A549 (cell line): ENCODE measurements around the gene POLE. TPM values are rescaled to one million over a fixed set of nuclear protein-coding genes. Genes with fewer than 3 reads are reported as not detected.
A peak's percentile ranks its signal among the peaks of the same experiment; 100 is the strongest.

ENCODE experiments used
- ATAC-seq, 2 experiments: fragments of 200-7000 bp in 1 of 2; fragments of >200 bp in 1 of 2; cut with Nextera tagmentation in 1 of 2; cut with Tn5 transposase in 1 of 2; 3 replicates each; pipeline versions ENCODE4 v1.8.0 to v1.9.1; 2018 to 2020; ENCODE audit warnings: mild to moderate bottlenecking in 1 of 2, moderate library complexity in 1 of 2
- CTCF ChIA-PET: fragments of 300-600 bp; sonication (Branson Sonifier 250); formaldehyde crosslinking; extraction: SDS; loops from one replicate; lab custom pipeline; 2021; ENCODE audit warnings: antibody characterized with exemption, inconsistent platforms; lab: Yijun Ruan, JAX
- POLR2A ChIA-PET: fragments of 350-600 bp; formaldehyde crosslinking; extraction: SDS; loops from one replicate; lab custom pipeline; 2021; ENCODE audit warnings: antibody characterized with exemption, inconsistent platforms; lab: Yijun Ruan, JAX
- DNase-seq, 2 experiments: peaks; one replicate each; pipeline versions ENCODE4 v3.0.0 to v3.0.0-alpha.2; 2011 to 2016; ENCODE audit warnings: low read depth in 1 of 2, low spot score in 1 of 2
- FAIRE-seq: peaks from 2 replicates; lab custom pipeline; 2011; peaks lifted over from hg19 to GRCh38; lab: Jason Lieb, UNC
- H3K27ac ChIP-seq, 2 experiments: fragments of >200 bp; sonication (Bioruptor Twin); formaldehyde crosslinking; 3 replicates each; pipeline ENCODE4 v1.5.1; 2016 to 2017
- H3K4me1 ChIP-seq: fragments of >200 bp; sonication (Bioruptor Twin); formaldehyde crosslinking; 3 replicates; pipeline ENCODE4 v1.6.1; 2016
- H3K4me2 ChIP-seq: fragments of >200 bp; sonication (Bioruptor Twin); formaldehyde crosslinking; 3 replicates; pipeline ENCODE4 v1.6.1; 2016
- H3K4me3 ChIP-seq: fragments of >200 bp; sonication (Bioruptor Twin); formaldehyde crosslinking; 3 replicates; pipeline ENCODE4 v1.5.1; 2016
- H3K9me3 ChIP-seq: fragments of >200 bp; sonication (Bioruptor Twin); formaldehyde crosslinking; 3 replicates; pipeline ENCODE4 v1.6.1; 2016
- ATOH8 ChIP-seq: fragments of 250-450 bp; sonication (Bioruptor Pico); IDR thresholded peaks from 2 replicates; pipeline ENCODE4 v1.5.0; 2020; ENCODE audit warnings: low read depth, mild to moderate bottlenecking, moderate library complexity
- BHLHE40 ChIP-seq: IDR thresholded peaks from 2 replicates; pipeline ENCODE4 v1.6.1; 2012; ENCODE audit warnings: low read depth, low read length, inconsistent platforms
- CBX2 ChIP-seq: fragments of 200-600 bp; sonication (generic); IDR thresholded peaks from 2 replicates; pipeline ENCODE4 v1.6.1; 2016; ENCODE audit warnings: low read depth, mild to moderate bottlenecking, borderline replicate concordance
- CEBPB ChIP-seq, 2 experiments: fragments of >200 bp in 1 of 2; sonication (Bioruptor Twin) in 1 of 2; formaldehyde crosslinking in 1 of 2; IDR thresholded peaks; 2 replicates each; pipeline ENCODE4 v1.6.1; 2012 to 2016
- CHD2 ChIP-seq: fragments of 150-350 bp; IDR thresholded peaks from 2 replicates; pipeline ENCODE4 v1.6.1; 2014; ENCODE audit warnings: low read length; ENCODE audit not compliant: partially characterized antibody
- E2F6 ChIP-seq: IDR thresholded peaks from 2 replicates; pipeline ENCODE4 v1.6.1; 2012; ENCODE audit warnings: low read depth, borderline replicate concordance
- EHMT2 ChIP-seq: fragments of 200-600 bp; sonication (generic); IDR thresholded peaks from 2 replicates; pipeline ENCODE4 v1.6.1; 2016; ENCODE audit warnings: antibody characterized with exemption, low read depth, mild to moderate bottlenecking, moderate library complexity
- ELK1 ChIP-seq: fragments of 150-350 bp; IDR thresholded peaks from 2 replicates; pipeline ENCODE4 v1.6.1; 2014; ENCODE audit warnings: low read depth, mild to moderate bottlenecking, low read length
- EP300 ChIP-seq, 2 experiments: fragments of >200 bp; sonication (Bioruptor Twin); formaldehyde crosslinking; IDR thresholded peaks; 2 replicates in 1 of 2; 3 replicates in 1 of 2; pipeline ENCODE4 v1.6.1; 2016 to 2017
- FOSL2 ChIP-seq, 2 experiments: fragments of 450-650 bp in 1 of 2; fragments of >200 bp in 1 of 2; sonication (Bioruptor Twin) in 1 of 2; formaldehyde crosslinking; IDR thresholded peaks; 2 replicates each; pipeline versions ENCODE4 v1.5.0 to v1.6.1; 2016 to 2020; ENCODE audit warnings: mild to moderate bottlenecking in 1 of 2, moderate library complexity in 1 of 2
- GATA3 ChIP-seq: IDR thresholded peaks from 2 replicates; pipeline ENCODE4 v1.6.1; 2012; ENCODE audit warnings: borderline replicate concordance
- HDAC2 ChIP-seq: fragments of 200-600 bp; sonication (generic); IDR thresholded peaks from 2 replicates; pipeline ENCODE4 v1.6.1; 2016
- HMGXB4 ChIP-seq: fragments of 250-450 bp; sonication (Bioruptor Pico); IDR thresholded peaks from 2 replicates; pipeline ENCODE4 v1.5.0; 2021; ENCODE audit warnings: mild to moderate bottlenecking, moderate library complexity, borderline replicate concordance
- HOXA7 ChIP-seq: fragments of 250-450 bp; sonication (Bioruptor Pico); IDR thresholded peaks from 2 replicates; pipeline ENCODE4 v1.5.0; 2020; ENCODE audit warnings: mild to moderate bottlenecking, moderate library complexity
- JUN ChIP-seq, 2 experiments: fragments of >200 bp; sonication (Bioruptor Twin); formaldehyde crosslinking; IDR thresholded peaks; 2 replicates in 1 of 2; 3 replicates in 1 of 2; pipeline ENCODE4 v1.6.1; 2016 to 2017
- MAFK ChIP-seq: fragments of 450-650 bp; IDR thresholded peaks from 2 replicates; pipeline ENCODE4 v1.6.1; 2014; ENCODE audit not compliant: partially characterized antibody
- MAX ChIP-seq: IDR thresholded peaks from 2 replicates; pipeline ENCODE4 v1.6.1; 2012
- PHF8 ChIP-seq: fragments of 200-600 bp; sonication (generic); IDR thresholded peaks from 2 replicates; pipeline ENCODE4 v1.6.1; 2016; ENCODE audit warnings: low read depth, mild to moderate bottlenecking, antibody characterized with exemption, moderate library complexity, borderline replicate concordance
- RFX5 ChIP-seq: fragments of 450-650 bp; IDR thresholded peaks from 2 replicates; pipeline ENCODE4 v1.7.1; 2014; ENCODE audit warnings: antibody characterized with exemption, mild to moderate bottlenecking, moderate library complexity
- SMC3 ChIP-seq: fragments of >200 bp; sonication (Bioruptor Twin); formaldehyde crosslinking; IDR thresholded peaks from 3 replicates; pipeline ENCODE4 v1.6.1; 2018; ENCODE audit warnings: inconsistent platforms
- TP53 ChIP-seq: fragments of 250-450 bp; sonication (Bioruptor Pico); IDR thresholded peaks from 2 replicates; pipeline ENCODE4 v1.5.0; 2021; ENCODE audit warnings: mild to moderate bottlenecking, moderate library complexity
- WGBS: methylation state at CpG from one replicate; pipeline ENCODE4 v1.1.6; 2017; ENCODE audit errors: missing lambda C conversion rate; 5-methylcytosine and 5-hydroxymethylcytosine counted together
- polyA plus RNA-seq, 4 experiments: library from polyadenylated mRNA; depleted of rRNA in 3 of 4; stranded (reverse); fragments of >200 nt; fragmentation: RNase III in 1 of 4; extraction: RNeasy Plus Mini Kit Qiagen cat#74134 plus additional on column Dnase treatment in 1 of 4; gene quantifications; 2 replicates in 3 of 4; 3 replicates in 1 of 4; pipeline ENCODE4 v1.2.3, GENCODE V29; 2011 to 2017

POLE gene
- polyA plus RNA-seq, 2 of the 4 experiments (the other 2 are of a cell fraction): 28.9 to 67.2 TPM

- WGBS: 16% methylated on average over 26 of the region's 26 CpGs
- no peak for FAIRE-seq
- H3K9me3 ChIP-seq: peaks cover 9% of the 10 kb centered on the region; the same call in 2 of the 3 replicates
- CTCF ChIA-PET: interaction anchor here (0.7 to 2.4 kb wide), 3 partner anchors 10 to 78 kb away, joined by 3 to 8 read pairs (median 3); no protein-coding TSS in a partner anchor
- peak overlapping the region; percentile 92 to 95 for H3K27ac ChIP-seq
- H3K4me3 ChIP-seq: peak overlapping the region; percentile 93
- TF ChIP-seq RFX5: no peak
- no peak for TF ChIP-seq HOXA7 (CRISPR knock-in tag)
- no peak for TF ChIP-seq TP53 (CRISPR knock-in tag)
- no peak for TF ChIP-seq ATOH8 (CRISPR knock-in tag)
- no peak for TF ChIP-seq HMGXB4 (CRISPR knock-in tag)
- TF ChIP-seq PHF8: no peak
- no peak for TF ChIP-seq CHD2
- TF ChIP-seq MAFK: no peak
- no peak for TF ChIP-seq GATA3
- no peak for TF ChIP-seq CEBPB (IDR thresholded peaks at IDR 0.05)
- TF ChIP-seq ELK1: no peak
- no peak for TF ChIP-seq EP300 (IDR thresholded peaks at IDR 0.05)
- no peak for TF ChIP-seq EHMT2
- no peak for TF ChIP-seq E2F6
- TF ChIP-seq FOSL2 (IDR thresholded peaks at IDR 0.05): no peak
- TF ChIP-seq FOSL2 (CRISPR knock-in tag; IDR thresholded peaks at IDR 0.05): no peak
- TF ChIP-seq HDAC2: no peak
- TF ChIP-seq MAX: no peak
- no peak for TF ChIP-seq SMC3
- no peak for TF ChIP-seq BHLHE40
- TF ChIP-seq, all 56 proteins: peak for 0
- ATAC-seq (peak; percentile 52 to 64), DNase-seq (no peak)
- POLR2A ChIA-PET: interaction anchor here (1.1 kb wide), 1 partner anchor 8 kb away, joined by 3 read pairs; no protein-coding TSS in a partner anchor
- H3K4me2 ChIP-seq: peak overlapping the region; percentile 82
- H3K4me1 ChIP-seq: no peaks in the 10 kb centered on the region
Observed at GRCh38 chr12:132710043-132710404, 22.9 kb upstream of the POLE start.

GRCh38 chr12:132708150-132708549, 21.0 kb upstream of the POLE start:
- Histone ChIP-seq H3K4me3 (no peak overlapping the region), H3K27ac (no peak overlapping the region), H3K4me2 (no peak overlapping the region), H3K4me1 (no peaks in the 10 kb centered on the region), H3K9me3 (peaks cover 9% of the 10 kb centered on the region; the same call in 2 of the 3 replicates)
- ChIA-PET CTCF (interaction anchor here (1.1 to 2.4 kb wide), 2 partner anchors 9 to 12 kb away, joined by 8 read pairs; no protein-coding TSS in a partner anchor), POLR2A (no interaction called here)
- 91% methylated on average over 2 of the region's 2 CpGs for WGBS
- TF ChIP-seq MAFK (no peak), ELK1 (no peak), CBX2 (no peak), JUN (IDR thresholded peaks at IDR 0.05) (no peak)
- no peak for FAIRE-seq
- no peak for ATAC-seq
- DNase-seq: no peak
